B cell (primary cell): ENCODE measurements around the gene ARHGAP28. TPM values are rescaled to one million over a fixed set of nuclear protein-coding genes. Genes with fewer than 3 reads are reported as not detected.

Experiments
- ATAC-seq: fragments of 200-7000 bp; cut with Tn5 transposase; one replicate; pipeline ENCODE4 v1.10.0; 2021; ENCODE audit warnings: low read depth, mild to moderate bottlenecking, moderate number of reproducible peaks, moderate library complexity
- CTCF ChIA-PET: fragments of 350-600 bp; sonication (Branson Sonifier 250); formaldehyde crosslinking; loops from one replicate; lab custom pipeline; 2021; ENCODE audit warnings: antibody characterized with exemption, inconsistent platforms; lab: Charles Lee
- POLR2A ChIA-PET: fragments of 350-600 bp; sonication (Branson Sonifier 250); formaldehyde crosslinking; loops from one replicate; lab custom pipeline; 2021; ENCODE audit warnings: antibody characterized with exemption; lab: Charles Lee
- DNase-seq: peaks from one replicate; pipeline ENCODE4 v3.0.0; 2013
- H2AFZ ChIP-seq: 2 replicates; pipeline ENCODE4 v1.6.1; 2012; ENCODE audit warnings: mild to moderate bottlenecking, low read depth, low read length; ENCODE audit not compliant: insufficient read depth, poor library complexity, severe bottlenecking
- H3K27ac ChIP-seq, 2 donors: 1 replicate in 1 of 2; 2 replicates in 1 of 2; pipeline ENCODE4 v1.5.1; 2012 to 2013; ENCODE audit warnings: low read length in 2 of 2, mild to moderate bottlenecking in 2 of 2, moderate library complexity in 1 of 2
- H3K27me3 ChIP-seq, 4 experiments: fragments of 200-600 bp in 1 of 4; sonication (generic) in 1 of 4; replicated peaks in 1 of 4; 1 replicate in 2 of 4; 2 replicates in 2 of 4; pipeline versions ENCODE4 v1.6.1 to v1.7.0; 2013 to 2016; ENCODE audit warnings: low read length in 3 of 4, mild to moderate bottlenecking in 2 of 4, mixed read lengths in 1 of 4, moderate library complexity in 1 of 4; ENCODE audit not compliant: insufficient read depth in 4 of 4, control insufficient read depth in 3 of 4; ENCODE audit errors: control extremely low read depth in 1 of 4
- H3K36me3 ChIP-seq, 2 experiments: replicated peaks in 1 of 2; 1 replicate in 1 of 2; 2 replicates in 1 of 2; pipeline versions ENCODE4 v1.6.1 to v1.7.1; 2013; ENCODE audit warnings: low read length in 1 of 2; ENCODE audit not compliant: insufficient read depth in 2 of 2, control insufficient read depth in 1 of 2; ENCODE audit errors: control extremely low read depth in 1 of 2, extremely low read depth in 1 of 2
- H3K4me1 ChIP-seq, 2 donors: fragments of 200-600 bp in 1 of 2; sonication (generic) in 1 of 2; 1 replicate in 1 of 2; 2 replicates in 1 of 2; pipeline versions ENCODE4 v1.5.1 to v1.6.1; 2013 to 2017; ENCODE audit warnings: low read length in 2 of 2; ENCODE audit not compliant: control insufficient read depth in 2 of 2, insufficient read depth in 2 of 2
- H3K4me2 ChIP-seq: replicated peaks from 2 replicates; pipeline ENCODE3; 2012; ENCODE audit warnings: mild to moderate bottlenecking, low read depth, low read length; ENCODE audit not compliant: poor library complexity, severe bottlenecking
- H3K4me3 ChIP-seq, 5 experiments: fragments of 200-600 bp in 1 of 5; sonication (generic) in 1 of 5; 1 replicate in 3 of 5; 2 replicates in 2 of 5; pipeline versions ENCODE4 v1.5.1 to v1.7.0; 2011 to 2016; ENCODE audit warnings: low read length in 4 of 5, mild to moderate bottlenecking in 4 of 5, low read depth in 2 of 5, control low read depth in 1 of 5, moderate library complexity in 1 of 5; ENCODE audit not compliant: insufficient read depth in 1 of 5; ENCODE audit errors: control extremely low read depth in 1 of 5, extremely low read depth in 1 of 5
- H3K79me2 ChIP-seq: fragments of 200-600 bp; sonication (generic); one replicate; pipeline ENCODE4 v1.6.0; 2016; ENCODE audit warnings: low read length; ENCODE audit not compliant: control insufficient read depth, insufficient read depth
- H3K9ac ChIP-seq: fragments of 200-600 bp; sonication (generic); 2 replicates; pipeline ENCODE4 v1.6.1; 2017; ENCODE audit warnings: mild to moderate bottlenecking, low read length, moderate library complexity
- H3K9me3 ChIP-seq, 3 donors: one replicate each; pipeline versions ENCODE4 v1.6.1 to v1.7.1; 2013; ENCODE audit warnings: low read length in 2 of 3; ENCODE audit not compliant: control insufficient read depth in 2 of 3, insufficient read depth in 1 of 3; ENCODE audit errors: control extremely low read depth in 1 of 3
- H4K20me1 ChIP-seq: 2 replicates; pipeline ENCODE4 v1.6.0; 2012; ENCODE audit warnings: mild to moderate bottlenecking, low read length; ENCODE audit not compliant: insufficient read depth, control insufficient read depth, poor library complexity, severe bottlenecking
- H3K27ac Mint-ChIP-seq: one replicate; pipeline ENCODE4 v1.8.0; 2021; ENCODE audit warnings: mixed read lengths
- H3K27me3 Mint-ChIP-seq: one replicate; pipeline ENCODE4 v1.8.0; 2021; ENCODE audit warnings: mixed read lengths
- H3K4me1 Mint-ChIP-seq: one replicate; pipeline ENCODE4 v1.8.0; 2021; ENCODE audit warnings: mixed read lengths
- H3K4me3 Mint-ChIP-seq: one replicate; pipeline ENCODE4 v1.8.0; 2021; ENCODE audit warnings: mixed read lengths
- H3K9me3 Mint-ChIP-seq: one replicate; pipeline ENCODE4 v1.8.0; 2022; ENCODE audit warnings: mixed read lengths; ENCODE audit not compliant: insufficient read depth
- EZH2 ChIP-seq: IDR thresholded peaks from 2 replicates; pipeline ENCODE4 v1.6.1; 2012; ENCODE audit warnings: borderline replicate concordance, low read depth, mild to moderate bottlenecking, moderate library complexity, low read length; ENCODE audit not compliant: insufficient read depth, poor library complexity, severe bottlenecking
- WGBS: methylation state at CpG from one replicate; pipeline ENCODE4 v1.1.5; 2013; ENCODE audit warnings: missing lambda C conversion rate; ENCODE audit not compliant: insufficient coverage; 5-methylcytosine and 5-hydroxymethylcytosine counted together
- intact Hi-C: fragments of 100-400 bp; cut with micrococcal nuclease; formaldehyde crosslinking; loops from one replicate; pipeline ENCODE4 v1.10.0; 2022
- polyA plus RNA-seq: library from polyadenylated mRNA; depleted of rRNA; stranded (reverse); fragments of >200 nt; gene quantifications from 2 replicates; pipeline ENCODE4 v1.2.3, GENCODE V29; 2012
- total RNA-seq, 2 donors: library from RNA; stranded (reverse); fragments of 120-200 nt in 1 of 2; gene quantifications; 1 replicate in 1 of 2; 2 replicates in 1 of 2; pipeline versions ENCODE4 v1.2.3 to v1.2.4, GENCODE V29; 2013 to 2022
- TF ChIP-seq, protein P1 (sequence below): fragments of 200-600 bp; IDR thresholded peaks from one replicate; pipeline ENCODE4 v1.8.0; 2022; ENCODE audit warnings: antibody characterized with exemption, mild to moderate bottlenecking

ARHGAP28 gene
- total and polyA plus RNA-seq, 2 donors (not counting 1 experiment from before 2014, with no cell fraction given): not detected

DNA sequence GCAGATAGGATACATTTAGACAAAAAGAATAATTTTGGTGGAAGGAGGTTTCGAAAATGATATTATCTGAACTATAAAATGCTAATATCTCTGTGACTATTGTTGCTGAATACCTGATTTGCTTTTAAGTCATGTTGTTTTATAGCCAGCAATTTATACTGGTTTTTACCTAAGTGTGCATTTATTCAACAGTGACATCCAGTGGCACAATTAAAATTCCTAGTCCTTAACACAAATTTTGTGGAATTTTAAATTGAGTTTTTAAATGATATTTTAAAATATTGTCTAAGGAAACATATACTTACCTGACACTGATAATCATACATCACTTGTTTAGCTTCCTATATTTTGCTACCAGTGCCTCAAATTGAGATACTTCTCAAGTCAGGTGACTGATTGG lies 144.8 kb downstream of the ARHGAP28 start:
- DNase-seq (no peak), ATAC-seq (no peak)
- Mint-ChIP-seq H3K4me1 (no peaks in the 10 kb centered on the region), H3K9me3 (no peaks in the 10 kb centered on the region), H3K4me3 (no peak overlapping the region), H3K27ac (no peak overlapping the region), H3K27me3 (no peaks in the 10 kb centered on the region)
- intact Hi-C loops: no loop called here
- Histone ChIP-seq H3K9me3 (peaks cover 0 to 4% (median 0%) of the 10 kb centered on the region in 3 donors), H3K4me3 (no peak overlapping the region), H3K79me2 (no peaks in the 10 kb centered on the region), H4K20me1 (no peaks in the 10 kb centered on the region), H3K27ac (no peak overlapping the region), H3K4me2 (no peak overlapping the region), H2AFZ (no peak overlapping the region), H3K27me3 (no peaks in the 10 kb centered on the region), H3K9ac (no peak overlapping the region), H3K4me1 (no peaks in the 10 kb centered on the region), H3K36me3 (no peaks in the 10 kb centered on the region)
- TF ChIP-seq, protein P1, sequence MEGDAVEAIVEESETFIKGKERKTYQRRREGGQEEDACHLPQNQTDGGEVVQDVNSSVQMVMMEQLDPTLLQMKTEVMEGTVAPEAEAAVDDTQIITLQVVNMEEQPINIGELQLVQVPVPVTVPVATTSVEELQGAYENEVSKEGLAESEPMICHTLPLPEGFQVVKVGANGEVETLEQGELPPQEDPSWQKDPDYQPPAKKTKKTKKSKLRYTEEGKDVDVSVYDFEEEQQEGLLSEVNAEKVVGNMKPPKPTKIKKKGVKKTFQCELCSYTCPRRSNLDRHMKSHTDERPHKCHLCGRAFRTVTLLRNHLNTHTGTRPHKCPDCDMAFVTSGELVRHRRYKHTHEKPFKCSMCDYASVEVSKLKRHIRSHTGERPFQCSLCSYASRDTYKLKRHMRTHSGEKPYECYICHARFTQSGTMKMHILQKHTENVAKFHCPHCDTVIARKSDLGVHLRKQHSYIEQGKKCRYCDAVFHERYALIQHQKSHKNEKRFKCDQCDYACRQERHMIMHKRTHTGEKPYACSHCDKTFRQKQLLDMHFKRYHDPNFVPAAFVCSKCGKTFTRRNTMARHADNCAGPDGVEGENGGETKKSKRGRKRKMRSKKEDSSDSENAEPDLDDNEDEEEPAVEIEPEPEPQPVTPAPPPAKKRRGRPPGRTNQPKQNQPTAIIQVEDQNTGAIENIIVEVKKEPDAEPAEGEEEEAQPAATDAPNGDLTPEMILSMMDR: no peak
- TF ChIP-seq EZH2: no peak
- no CpG with 5 or more reads among the region's 1 CpG for WGBS
- ChIA-PET POLR2A (no interaction called here), CTCF (no interaction called here)

DNA sequence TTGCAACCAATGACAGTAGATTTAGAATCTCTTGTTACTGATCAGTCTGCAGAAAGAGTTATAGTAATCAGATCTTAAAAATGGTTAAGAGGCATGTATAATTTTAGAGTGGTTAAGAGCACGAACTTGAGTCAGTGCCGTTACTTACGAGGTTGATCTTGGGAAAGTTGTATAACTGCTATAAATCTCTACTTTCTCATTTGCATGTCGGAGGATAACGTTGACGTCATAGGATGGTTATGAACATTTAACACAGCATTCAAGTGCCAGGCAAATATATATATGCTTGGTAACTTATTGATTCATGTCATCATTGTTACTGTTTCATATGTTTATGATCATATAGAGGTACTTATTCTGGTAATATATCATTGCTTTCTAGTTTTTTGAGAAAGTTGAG lies 146.2 kb downstream of the ARHGAP28 start:
- H3K36me3 ChIP-seq: no peaks in the 10 kb centered on the region
- H3K9ac ChIP-seq: no peak overlapping the region
- no peaks in the 10 kb centered on the region for H3K27me3 Mint-ChIP-seq
- no peaks in the 10 kb centered on the region for H3K4me1 ChIP-seq
- no peaks in the 10 kb centered on the region for H3K9me3 Mint-ChIP-seq
- no peak overlapping the region for H3K4me2 ChIP-seq
- H3K4me1 Mint-ChIP-seq: no peaks in the 10 kb centered on the region
- no peak overlapping the region for H3K4me3 Mint-ChIP-seq
- no peak overlapping the region for H3K27ac ChIP-seq
- TF ChIP-seq EZH2: no peak
- TF ChIP-seq, protein P1: no peak
- intact Hi-C loops: no loop called here
- no peaks in the 10 kb centered on the region for H3K27me3 ChIP-seq
- no peak overlapping the region for H2AFZ ChIP-seq
- peaks cover 0 to 4% (median 0%) of the 10 kb centered on the region in 3 donors for H3K9me3 ChIP-seq
- H3K27ac Mint-ChIP-seq: no peak overlapping the region
- H4K20me1 ChIP-seq: no peaks in the 10 kb centered on the region
- no peak for ATAC-seq
- 92% methylated on average over 2 of the region's 6 CpGs for WGBS
- POLR2A ChIA-PET: no interaction called here
- H3K4me3 ChIP-seq: no peak overlapping the region
- no peaks in the 10 kb centered on the region for H3K79me2 ChIP-seq
- CTCF ChIA-PET: no interaction called here
- DNase-seq: no peak
